Stimulated activated CD8-positive, alpha-beta memory T cell treated with anti-CD3 and anti-CD28 coated beads, Interleukin-15, amount 100 ng/mL, for 24 hours (primary cell): ENCODE results near the gene RUFY4.
"Not testable (repeated sequence)": the region's sequence is repeated elsewhere in the genome, so short reads cannot be mapped to it uniquely, and the experiment has no call there.

Source experiments
- DNase-seq: peaks from one replicate; pipeline ENCODE4 v3.0.0-alpha.2; 2020; ENCODE audit warnings: low read depth

The RUFY4 gene

GRCh38 chr2:218086478-218086877, 17.4 kb downstream of the RUFY4 start:
- DNase-seq: no peak

- no peak for DNase-seq
Observed at GRCh38 chr2:218089259-218089658, 20.2 kb downstream of the RUFY4 start.

- no peak for DNase-seq
Observed at GRCh38 chr2:218091746-218092145, 22.7 kb downstream of the RUFY4 start.

- no peak for DNase-seq
Observed at GRCh38 chr2:218093879-218094278, 24.8 kb downstream of the RUFY4 start.

GRCh38 chr2:218095853-218096252, 26.8 kb downstream of the RUFY4 start:
- no peak for DNase-seq

- DNase-seq: no peak
Observed at GRCh38 chr2:218097975-218098374, 28.9 kb downstream of the RUFY4 start.

- not testable (repeated sequence) for DNase-seq
Observed at GRCh38 chr2:218108834-218109233, 39.8 kb downstream of the RUFY4 start.

GRCh38 chr2:218121789-218122188, 52.7 kb downstream of the RUFY4 start:
- DNase-seq: not testable (repeated sequence)

- not testable (repeated sequence) for DNase-seq
Observed at GRCh38 chr2:218122286-218122685, 53.2 kb downstream of the RUFY4 start.

- DNase-seq: no peak
Observed at GRCh38 chr2:218123986-218124385, 54.9 kb downstream of the RUFY4 start.

GRCh38 chr2:218125095-218125494, 56.0 kb downstream of the RUFY4 start:
- no peak for DNase-seq

- DNase-seq: no peak
Observed at GRCh38 chr2:218125626-218126080, 56.6 kb downstream of the RUFY4 start, which contains the start of gene CXCR2. CXCR2 (plus strand) TSS chr2:218126028; CDS start chr2:218134802, 8,774 bp downstream.

- no peak for DNase-seq
Observed at GRCh38 chr2:218127929-218128455, 58.9 kb downstream of the RUFY4 start.

- no peak for DNase-seq
Observed at GRCh38 chr2:218128781-218129457, 59.9 kb downstream of the RUFY4 start.

GRCh38 chr2:218129458-218130135, 60.5 kb downstream of the RUFY4 start:
- DNase-seq: no peak

GRCh38 chr2:218130377-218130776, 61.3 kb downstream of the RUFY4 start:
- no peak for DNase-seq

GRCh38 chr2:218130822-218131221, 61.8 kb downstream of the RUFY4 start:
- no peak for DNase-seq

- no peak for DNase-seq
Observed at GRCh38 chr2:218137514-218137913, 68.5 kb downstream of the RUFY4 start.

GRCh38 chr2:218138047-218138446, 69.0 kb downstream of the RUFY4 start:
- DNase-seq: no peak
